ENCODE data around the gene TMCC1.

DNA sequence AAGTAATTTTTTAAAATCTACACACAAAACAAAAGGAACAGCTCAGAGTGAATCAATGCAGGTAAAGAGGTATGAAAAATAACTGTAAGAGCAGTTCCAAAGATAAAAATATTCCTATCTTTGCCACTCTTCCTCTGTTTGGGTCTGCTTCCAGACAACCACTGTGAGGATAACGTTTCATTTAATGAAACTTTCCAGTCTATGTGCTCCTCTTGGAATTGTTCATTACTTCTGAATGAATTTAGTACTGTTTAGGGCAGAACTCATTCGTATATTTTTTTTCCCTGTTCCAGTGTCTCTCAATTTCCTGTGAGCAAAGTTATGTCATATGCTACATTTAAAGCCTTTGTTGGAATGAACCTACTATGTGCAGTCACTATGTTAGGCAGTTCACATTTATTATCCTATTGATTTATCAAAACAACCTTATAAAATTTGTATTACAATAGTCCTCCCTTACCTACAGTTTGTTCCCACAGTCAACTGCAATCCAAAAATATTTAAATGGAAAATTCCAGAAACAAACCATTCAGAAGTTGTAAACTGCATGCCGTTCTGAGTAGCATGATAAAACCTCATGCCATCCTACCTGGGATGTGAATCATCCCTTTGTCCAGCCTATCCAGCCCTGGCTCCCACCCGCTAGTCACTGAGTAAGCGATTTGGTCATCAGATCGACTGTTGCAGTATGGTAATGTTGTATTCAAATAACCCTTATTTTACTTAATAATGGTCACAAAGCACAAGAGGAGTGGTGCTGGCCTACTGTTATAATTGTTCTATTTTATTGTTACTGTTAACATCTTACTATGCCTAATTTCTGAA is 98.1 kb downstream of the TMCC1 start:
- TF ChIP-seq, protein P1, sequence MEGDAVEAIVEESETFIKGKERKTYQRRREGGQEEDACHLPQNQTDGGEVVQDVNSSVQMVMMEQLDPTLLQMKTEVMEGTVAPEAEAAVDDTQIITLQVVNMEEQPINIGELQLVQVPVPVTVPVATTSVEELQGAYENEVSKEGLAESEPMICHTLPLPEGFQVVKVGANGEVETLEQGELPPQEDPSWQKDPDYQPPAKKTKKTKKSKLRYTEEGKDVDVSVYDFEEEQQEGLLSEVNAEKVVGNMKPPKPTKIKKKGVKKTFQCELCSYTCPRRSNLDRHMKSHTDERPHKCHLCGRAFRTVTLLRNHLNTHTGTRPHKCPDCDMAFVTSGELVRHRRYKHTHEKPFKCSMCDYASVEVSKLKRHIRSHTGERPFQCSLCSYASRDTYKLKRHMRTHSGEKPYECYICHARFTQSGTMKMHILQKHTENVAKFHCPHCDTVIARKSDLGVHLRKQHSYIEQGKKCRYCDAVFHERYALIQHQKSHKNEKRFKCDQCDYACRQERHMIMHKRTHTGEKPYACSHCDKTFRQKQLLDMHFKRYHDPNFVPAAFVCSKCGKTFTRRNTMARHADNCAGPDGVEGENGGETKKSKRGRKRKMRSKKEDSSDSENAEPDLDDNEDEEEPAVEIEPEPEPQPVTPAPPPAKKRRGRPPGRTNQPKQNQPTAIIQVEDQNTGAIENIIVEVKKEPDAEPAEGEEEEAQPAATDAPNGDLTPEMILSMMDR (IDR thresholded peaks at IDR 0.05; ENCODE audit: insufficient read depth, low read length): no peak
- TF ChIP-seq POLR2AphosphoS5 (IDR thresholded peaks at IDR 0.05; ENCODE audit: low read depth) (no peak), GABPA (IDR thresholded peaks at IDR 0.05; ENCODE audit: low read depth) (no peak), REST (IDR thresholded peaks at IDR 0.05; ENCODE audit: insufficient replicate concordance, low read depth) (no peak), SPI1 (IDR thresholded peaks at IDR 0.05; ENCODE audit: borderline replicate concordance, low read depth) (no peak)
